ENCODE data around the gene SORBS1. TPM values are rescaled to one million over a fixed set of nuclear protein-coding genes. Genes with fewer than 3 reads are reported as not detected.
A peak's percentile ranks its signal among the peaks of the same experiment; 100 is the strongest.

Gene SORBS1
- total and polyA plus RNA-seq, 8 donors: 11.4 to 25.6 (median 16.8) TPM

- ATAC-seq (no peak), DNase-seq (no peak)
- peaks cover 6 to 11% (median 7%) of the 10 kb centered on the region in 3 donors for H3K4me1 ChIP-seq
Observed at GRCh38 chr10:95382174-95382573, 179.0 kb downstream of the SORBS1 start.

GRCh38 chr10:95377950-95378349, 183.2 kb downstream of the SORBS1 start:
- FAIRE-seq (no peak), ATAC-seq (no peak), DNase-seq (no peak)
- Histone ChIP-seq H3K27ac (no peak overlapping the region), H3K4me3 (no peak overlapping the region), H3K27me3 (no peaks in the 10 kb centered on the region), H3K36me3 (peaks cover 0 to 24% (median 0%) of the 10 kb centered on the region in 3 donors), H3K4me1 (no peaks in the 10 kb centered on the region), H3K9me3 (no peaks in the 10 kb centered on the region)
- intact Hi-C loops (cut with DNase I): loop anchor here in 1 of 3 donors (10.0 kb wide), 1 partner anchor 227 kb away; no protein-coding TSS in a partner anchor
- no peak for TF ChIP-seq CTCF (IDR thresholded peaks at IDR 0.05)
- 71% methylated on average over 2 of the region's 2 CpGs for WGBS, 2 donors

More at GRCh38 chr10:95382174-95382573, 179.0 kb downstream of the SORBS1 start:
- intact Hi-C loops (cut with DNase I): no loop called here
- H3K27ac ChIP-seq: no peak overlapping the region
- H3K27me3 ChIP-seq: no peaks in the 10 kb centered on the region
- TF ChIP-seq CTCF (IDR thresholded peaks at IDR 0.05): no peak
- no peak for FAIRE-seq
- peaks cover 0 to 25% (median 0%) of the 10 kb centered on the region in 3 donors for H3K36me3 ChIP-seq
- no peak overlapping the region for H3K4me3 ChIP-seq
- H3K9me3 ChIP-seq: no peaks in the 10 kb centered on the region

GRCh38 chr10:95375418-95375817, 185.8 kb downstream of the SORBS1 start:
- WGBS, 2 donors: 91 to 92% methylated on average over 1 of the region's 1 CpG
- Histone ChIP-seq H3K27ac (no peak overlapping the region), H3K9me3 (no peaks in the 10 kb centered on the region), H3K36me3 (peaks cover 0 to 11% (median 0%) of the 10 kb centered on the region in 3 donors), H3K27me3 (no peaks in the 10 kb centered on the region), H3K4me3 (no peak overlapping the region), H3K4me1 (no peaks in the 10 kb centered on the region)
- FAIRE-seq (no peak), ATAC-seq (no peak), DNase-seq (no peak)
- intact Hi-C loops (cut with DNase I): loop anchor here in 1 of 3 donors (10.0 kb wide), 1 partner anchor 229 kb away; no protein-coding TSS in a partner anchor
- no peak for TF ChIP-seq CTCF (IDR thresholded peaks at IDR 0.05)

GRCh38 chr10:95374597-95375209, 186.5 kb downstream of the SORBS1 start:
- ATAC-seq (peak; percentile 90 to 100 (median 96)), FAIRE-seq (peak; percentile 51), DNase-seq (peak; percentile 60 to 77 (median 74))
- H3K4me3 ChIP-seq: no peak overlapping the region
- intact Hi-C loops (cut with DNase I): loop anchor here in 2 of 3 donors (5.0 to 10.0 kb wide), 2 partner anchors 228 to 230 kb away; no protein-coding TSS in a partner anchor
- no peak overlapping the region for H3K27ac ChIP-seq
- 18 to 29% methylated on average over 5 of the region's 5 CpGs for WGBS, 2 donors
- H3K36me3 ChIP-seq: peaks cover 0 to 4% (median 0%) of the 10 kb centered on the region in 3 donors
- no peaks in the 10 kb centered on the region for H3K4me1 ChIP-seq
- no peaks in the 10 kb centered on the region for H3K27me3 ChIP-seq
- peak; percentile 83 to 92 (median 86) for TF ChIP-seq CTCF (IDR thresholded peaks at IDR 0.05)
- no peaks in the 10 kb centered on the region for H3K9me3 ChIP-seq

GRCh38 chr10:95373660-95374059, 187.5 kb downstream of the SORBS1 start:
- Histone ChIP-seq H3K9me3 (no peaks in the 10 kb centered on the region), H3K36me3 (no peaks in the 10 kb centered on the region), H3K4me1 (no peaks in the 10 kb centered on the region), H3K27me3 (no peaks in the 10 kb centered on the region), H3K4me3 (no peak overlapping the region), H3K27ac (no peak overlapping the region)
- FAIRE-seq: no peak
- no peak for ATAC-seq
- intact Hi-C loops (cut with DNase I): loop anchor here in 2 of 3 donors (5.0 to 10.0 kb wide), 2 partner anchors 229 to 231 kb away; no protein-coding TSS in a partner anchor
- no peak for TF ChIP-seq CTCF (IDR thresholded peaks at IDR 0.05)
- no peak for DNase-seq

Data from pancreas (tissue), 10 donors.